ENCODE data around the gene FAM98C.
A peak's percentile ranks its signal among the peaks of the same experiment; 100 is the strongest.
"Not testable (repeated sequence)": the region's sequence is repeated elsewhere in the genome, so short reads cannot be mapped to it uniquely, and the experiment has no call there.

Gene FAM98C

GRCh38 chr19:38402967-38403674 lies at the start of gene FAM98C:
TSS of gene FAM98C (plus strand) at chr19:38403093. CDS start at chr19:38403154, 61 bp downstream.
- peak; percentile 75 for DNase-seq (ENCODE audit: low read depth)

GRCh38 chr19:38355728-38356725 lies 46.9 kb upstream of the FAM98C start:
- DNase-seq (ENCODE audit: low read depth) = no peak

- DNase-seq (ENCODE audit: low read depth) = no peak
Observed at GRCh38 chr19:38358071-38358470, 44.8 kb upstream of the FAM98C start.

- DNase-seq (ENCODE audit: low read depth) = no peak
Observed at GRCh38 chr19:38359242-38360021, 43.5 kb upstream of the FAM98C start.

- DNase-seq (ENCODE audit: low read depth) = no peak
Observed at GRCh38 chr19:38360351-38360750, 42.5 kb upstream of the FAM98C start.

GRCh38 chr19:38360839-38361631 lies 41.9 kb upstream of the FAM98C start:
- no peak for DNase-seq (ENCODE audit: low read depth)

- no peak for DNase-seq (ENCODE audit: low read depth)
Observed at GRCh38 chr19:38361633-38362075, 41.2 kb upstream of the FAM98C start.

- no peak for DNase-seq (ENCODE audit: low read depth)
Observed at GRCh38 chr19:38362076-38362945, 40.6 kb upstream of the FAM98C start.

GRCh38 chr19:38362946-38363688 lies 39.8 kb upstream of the FAM98C start:
- DNase-seq (ENCODE audit: low read depth) = not testable (repeated sequence)

GRCh38 chr19:38367041-38367440 lies 35.9 kb upstream of the FAM98C start:
- DNase-seq (ENCODE audit: low read depth) = no peak

- DNase-seq (ENCODE audit: low read depth) = no peak
Observed at GRCh38 chr19:38369584-38369983, 33.3 kb upstream of the FAM98C start.

GRCh38 chr19:38370299-38370698 lies 32.6 kb upstream of the FAM98C start:
- DNase-seq (ENCODE audit: low read depth) = no peak

GRCh38 chr19:38371081-38371480 lies 31.8 kb upstream of the FAM98C start:
- DNase-seq (ENCODE audit: low read depth) = no peak

- no peak for DNase-seq (ENCODE audit: low read depth)
Observed at GRCh38 chr19:38373907-38374331, 29.0 kb upstream of the FAM98C start.

- peak; percentile 87 for DNase-seq (ENCODE audit: low read depth)
Observed at GRCh38 chr19:38374332-38375097, 28.4 kb upstream of the FAM98C start, which contains the start of gene PSMD8. TSS of gene PSMD8 (plus strand) at chr19:38374571. CDS start at chr19:38374602, 31 bp downstream.

- no peak for DNase-seq (ENCODE audit: low read depth)
Observed at GRCh38 chr19:38375098-38375493, 27.8 kb upstream of the FAM98C start.

- DNase-seq (ENCODE audit: low read depth) = no peak
Observed at GRCh38 chr19:38375748-38376147, 27.1 kb upstream of the FAM98C start.

- DNase-seq (ENCODE audit: low read depth) = no peak
Observed at GRCh38 chr19:38376576-38376975, 26.3 kb upstream of the FAM98C start.

GRCh38 chr19:38377052-38377451 lies 25.8 kb upstream of the FAM98C start:
- DNase-seq (ENCODE audit: low read depth) = no peak

Data from non-pigmented ciliary epithelial cell (primary cell).